AML-193 (cell line): ENCODE measurements around the gene RUNDC3A.
"Not testable (repeated sequence)": the region's sequence is repeated elsewhere in the genome, so short reads cannot be mapped to it uniquely, and the experiment has no call there.

Experiments used
- DNase-seq, 2 experiments: peaks; one replicate each; lab custom pipeline; 2025; lab: John Stamatoyannopoulos, UW

The RUNDC3A gene

GRCh38 chr17:44343510-44344209 lies 35.3 kb downstream of the RUNDC3A start:
- no peak for DNase-seq

- DNase-seq = peak; percentile 96 to 97
Observed at GRCh38 chr17:44344939-44345453, 36.6 kb downstream of the RUNDC3A start, which contains the start of gene GRN. Gene GRN, plus strand, starts transcription at chr17:44345302. Its CDS starts 3,863 bp downstream, at chr17:44349165.

- DNase-seq = peak; percentile 55 to 66
Observed at GRCh38 chr17:44345454-44346026, 37.1 kb downstream of the RUNDC3A start.

GRCh38 chr17:44346064-44346844 lies 37.9 kb downstream of the RUNDC3A start:
- DNase-seq = no peak

- not testable (repeated sequence) for DNase-seq
Observed at GRCh38 chr17:44347206-44348055, 39.0 kb downstream of the RUNDC3A start.

- DNase-seq = peak; percentile 87 to 89
Observed at GRCh38 chr17:44348234-44348987, 40.0 kb downstream of the RUNDC3A start.

GRCh38 chr17:44348988-44349364 lies 40.6 kb downstream of the RUNDC3A start:
- no peak for DNase-seq

- DNase-seq = no peak
Observed at GRCh38 chr17:44349553-44350070, 41.2 kb downstream of the RUNDC3A start.

GRCh38 chr17:44350733-44351226 lies 42.4 kb downstream of the RUNDC3A start:
- peak; percentile 65 to 73 for DNase-seq

- DNase-seq = no peak
Observed at GRCh38 chr17:44351464-44351863, 43.1 kb downstream of the RUNDC3A start.

GRCh38 chr17:44351961-44352827 lies 43.8 kb downstream of the RUNDC3A start:
- no peak for DNase-seq

- no peak for DNase-seq
Observed at GRCh38 chr17:44352828-44353671, 44.6 kb downstream of the RUNDC3A start.

- no peak for DNase-seq
Observed at GRCh38 chr17:44353672-44354331, 45.4 kb downstream of the RUNDC3A start.

GRCh38 chr17:44354582-44355561 lies 46.5 kb downstream of the RUNDC3A start:
- no peak for DNase-seq

GRCh38 chr17:44355642-44356099 lies 47.3 kb downstream of the RUNDC3A start:
- DNase-seq = no peak

GRCh38 chr17:44356241-44356640 lies 47.8 kb downstream of the RUNDC3A start:
- DNase-seq = no peak

- no peak for DNase-seq
Observed at GRCh38 chr17:44358066-44358465, 49.7 kb downstream of the RUNDC3A start.
